HuH-7.5 (cell line): ENCODE data around the gene RGS12.

Source experiments
- DNase-seq: peaks from one replicate; pipeline ENCODE4 v3.0.0; 2011; ENCODE audit warnings: low spot score

The RGS12 gene

GRCh38 chr4:3335385-3335784 lies 42.6 kb downstream of the RGS12 start:
- DNase-seq: no peak

DNA sequence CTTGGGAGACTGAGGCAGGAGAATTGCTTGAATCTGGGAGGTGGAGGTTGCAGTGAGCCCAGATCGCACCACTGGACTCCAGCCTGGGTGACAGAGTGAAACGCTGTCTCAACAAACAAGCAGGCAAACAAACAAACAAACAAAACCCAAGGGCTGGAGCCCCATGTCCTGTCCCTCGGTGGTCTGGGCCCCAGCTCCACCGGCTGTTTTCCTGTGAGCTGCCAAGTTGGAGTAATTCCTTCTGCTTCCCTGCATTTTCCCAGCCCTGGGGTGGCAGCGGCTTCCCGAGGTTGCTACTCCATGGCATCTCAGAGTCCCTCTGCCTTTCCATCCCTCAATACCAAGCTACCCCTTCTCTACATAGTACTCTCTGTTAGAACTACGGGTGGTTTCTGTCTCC lies 43.2 kb downstream of the RGS12 start:
- DNase-seq: no peak

DNA sequence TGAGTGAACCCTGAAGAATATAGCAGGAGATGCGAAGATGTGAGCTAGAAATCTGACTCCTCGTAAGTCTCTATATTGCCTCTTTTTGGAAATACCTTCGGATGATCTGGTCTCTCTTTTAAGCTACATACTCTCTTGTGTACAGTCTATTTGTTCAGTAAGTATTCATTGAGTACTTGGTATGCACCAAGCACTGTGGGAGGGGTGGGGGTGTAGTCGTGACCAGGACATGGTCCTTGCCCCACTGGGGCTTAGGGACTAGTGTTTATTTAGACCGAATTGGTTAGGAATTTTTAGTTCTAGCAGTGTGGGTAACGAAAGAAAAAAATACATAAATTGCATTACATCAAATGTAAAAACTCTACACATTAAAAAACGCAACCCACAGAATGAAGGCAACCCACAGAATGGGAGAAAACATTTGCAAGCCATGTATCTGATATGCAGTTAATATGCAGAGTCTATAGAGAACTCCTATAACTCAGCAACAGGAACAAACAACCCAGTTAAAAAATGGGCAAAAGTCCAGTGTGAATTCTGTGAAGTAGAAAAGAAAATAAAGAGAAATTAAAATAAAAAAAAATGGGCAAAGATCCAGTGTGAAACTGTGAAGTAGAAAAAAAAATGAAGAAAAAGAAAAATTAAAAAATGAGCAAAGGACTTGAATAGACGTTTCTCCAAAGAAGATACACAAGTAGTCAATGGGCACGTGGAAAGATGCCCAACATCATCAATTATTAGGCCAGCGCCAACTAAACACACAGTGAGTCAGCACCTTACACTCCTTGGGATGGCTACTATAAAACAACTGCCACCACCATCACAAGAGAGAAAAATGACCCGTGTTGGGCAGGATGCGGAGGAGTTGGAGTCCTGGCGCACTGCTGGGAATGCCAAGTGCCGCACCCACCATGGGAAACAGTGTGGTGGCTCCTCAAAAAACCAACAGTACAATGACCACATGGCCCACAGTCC lies 43.8 kb downstream of the RGS12 start:
- DNase-seq: no peak

DNA sequence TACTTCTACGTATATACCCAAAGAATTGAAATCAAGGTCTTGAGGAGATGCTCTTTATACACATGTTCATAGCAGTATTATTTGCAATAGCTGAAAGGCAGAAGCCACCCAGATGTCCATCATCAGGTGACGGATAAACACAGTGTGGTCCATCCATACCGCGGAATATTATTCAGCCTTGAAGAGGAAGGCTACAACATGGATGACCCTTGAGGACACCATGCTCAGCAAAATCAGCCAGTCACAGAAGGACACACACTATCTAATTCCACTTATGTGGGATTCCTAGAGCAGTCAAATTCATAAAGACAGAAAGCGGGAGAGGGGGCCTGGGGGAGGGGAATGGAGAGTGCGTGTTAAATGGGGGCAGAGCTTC lies 44.5 kb downstream of the RGS12 start:
- no peak for DNase-seq

GRCh38 chr4:3337811-3338210 lies 45.0 kb downstream of the RGS12 start:
- DNase-seq: no peak

GRCh38 chr4:3338321-3338838 lies 45.6 kb downstream of the RGS12 start:
- DNase-seq: no peak

- DNase-seq: no peak
These were observed 46.2 kb downstream of the RGS12 start for GRCh38 chr4:3338976-3339531.

- DNase-seq: no peak
These were observed 46.8 kb downstream of the RGS12 start for GRCh38 chr4:3339577-3339976.

DNA sequence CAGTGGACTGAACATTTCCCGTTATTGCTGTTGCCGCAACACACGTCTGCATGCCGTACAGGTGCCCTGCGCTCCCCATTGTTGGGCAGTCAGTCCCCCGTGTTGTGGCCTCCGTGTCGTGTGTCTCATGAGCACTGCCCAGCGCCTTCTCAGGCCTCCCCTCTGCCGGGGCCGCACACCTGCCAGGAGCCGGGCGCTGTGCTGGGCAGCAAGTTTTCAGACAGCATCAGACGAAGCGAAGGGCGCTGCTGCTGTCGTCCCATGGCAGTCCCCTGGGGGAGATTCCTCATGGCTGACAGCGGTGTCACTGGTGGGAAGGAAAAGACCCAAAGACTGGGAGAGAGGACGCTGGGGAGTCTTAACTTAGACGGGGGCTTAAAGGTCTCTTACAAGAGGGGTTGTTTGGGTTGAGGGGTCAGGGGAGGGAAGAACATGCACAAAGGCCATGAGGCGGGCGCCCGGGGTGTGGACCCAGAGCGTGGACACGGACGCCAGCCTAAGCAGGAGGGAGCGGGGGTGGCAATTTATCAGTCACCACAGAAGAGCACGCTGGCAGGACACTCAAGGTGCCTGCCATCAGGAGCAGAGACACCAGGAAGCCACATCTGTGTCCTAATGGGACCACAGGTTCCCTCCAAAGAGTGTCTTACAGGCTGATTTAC lies 47.3 kb downstream of the RGS12 start:
- no peak for DNase-seq

DNA sequence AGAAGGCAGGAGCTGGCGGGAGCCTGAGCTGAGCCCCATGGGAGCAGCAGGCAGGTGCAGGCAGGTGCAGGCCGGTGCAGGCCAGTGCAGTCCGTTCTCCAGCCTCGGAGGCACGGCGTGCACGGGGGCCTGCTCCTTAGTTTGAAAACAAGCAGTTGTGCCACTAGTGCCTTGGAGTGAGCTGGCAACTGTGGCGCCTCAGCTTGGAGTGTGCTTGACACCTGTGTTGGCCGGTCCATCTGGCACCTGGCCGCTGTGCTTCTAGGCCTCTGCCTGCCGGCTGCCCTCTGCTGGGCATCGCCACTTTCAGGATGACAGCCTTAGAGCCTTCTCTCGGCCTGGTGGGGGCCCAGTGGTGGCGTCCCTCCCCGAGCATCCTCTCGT lies 47.9 kb downstream of the RGS12 start:
- no peak for DNase-seq

GRCh38 chr4:3341760-3342159 lies 48.9 kb downstream of the RGS12 start:
- no peak for DNase-seq

GRCh38 chr4:3342182-3342854 lies 49.5 kb downstream of the RGS12 start:
- no peak for DNase-seq
